ENCODE results near the gene MDN1.

DNA sequence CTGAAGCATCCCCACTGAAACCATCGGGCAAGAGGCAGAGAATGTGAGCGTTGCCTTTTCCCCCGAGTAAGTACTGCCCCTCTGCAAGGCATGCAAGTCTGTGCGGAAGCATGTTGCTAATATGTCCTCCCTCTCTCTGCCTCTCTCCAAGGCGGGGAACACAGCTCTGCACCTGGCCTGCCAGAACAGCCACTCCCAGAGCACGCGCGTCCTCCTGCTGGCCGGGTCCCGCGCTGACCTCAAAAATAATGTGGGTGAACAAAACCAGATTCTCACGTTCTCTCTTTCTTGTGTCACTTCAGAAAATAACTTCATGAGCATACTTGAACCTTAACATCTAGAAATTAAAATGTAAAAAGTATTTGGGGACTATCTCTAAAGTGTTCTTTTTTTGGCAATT, 207.5 kb downstream of the MDN1 start:
- TF ChIP-seq, protein P1, sequence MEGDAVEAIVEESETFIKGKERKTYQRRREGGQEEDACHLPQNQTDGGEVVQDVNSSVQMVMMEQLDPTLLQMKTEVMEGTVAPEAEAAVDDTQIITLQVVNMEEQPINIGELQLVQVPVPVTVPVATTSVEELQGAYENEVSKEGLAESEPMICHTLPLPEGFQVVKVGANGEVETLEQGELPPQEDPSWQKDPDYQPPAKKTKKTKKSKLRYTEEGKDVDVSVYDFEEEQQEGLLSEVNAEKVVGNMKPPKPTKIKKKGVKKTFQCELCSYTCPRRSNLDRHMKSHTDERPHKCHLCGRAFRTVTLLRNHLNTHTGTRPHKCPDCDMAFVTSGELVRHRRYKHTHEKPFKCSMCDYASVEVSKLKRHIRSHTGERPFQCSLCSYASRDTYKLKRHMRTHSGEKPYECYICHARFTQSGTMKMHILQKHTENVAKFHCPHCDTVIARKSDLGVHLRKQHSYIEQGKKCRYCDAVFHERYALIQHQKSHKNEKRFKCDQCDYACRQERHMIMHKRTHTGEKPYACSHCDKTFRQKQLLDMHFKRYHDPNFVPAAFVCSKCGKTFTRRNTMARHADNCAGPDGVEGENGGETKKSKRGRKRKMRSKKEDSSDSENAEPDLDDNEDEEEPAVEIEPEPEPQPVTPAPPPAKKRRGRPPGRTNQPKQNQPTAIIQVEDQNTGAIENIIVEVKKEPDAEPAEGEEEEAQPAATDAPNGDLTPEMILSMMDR (IDR thresholded peaks at IDR 0.05 in 2 of 3, conservative IDR thresholded peaks at IDR 0.05 in 1 of 3; ENCODE audit: borderline replicate concordance in 1 of 3, insufficient read depth in 1 of 3, low read depth in 2 of 3, low read length in 2 of 3): peak in 2 of 3 experiments; percentile 12 to 38; a peak in 2 of 6 replicates
- TF ChIP-seq POLR2AphosphoS5 (IDR thresholded peaks at IDR 0.05; ENCODE audit: low read depth, low read length): no peak
